Upper lobe of right lung (tissue), 1 donor: ENCODE measurements around the gene MRPL27. TPM values are rescaled to one million over a fixed set of nuclear protein-coding genes. Genes with fewer than 3 reads are reported as not detected.
A peak's percentile ranks its signal among the peaks of the same experiment; 100 is the strongest.

Experiments
- ATAC-seq: fragments of 200-7000 bp; cut with Tn5 transposase; one replicate; pipeline ENCODE4 v1.9.1; 2020; ENCODE audit warnings: mild to moderate bottlenecking, moderate library complexity
- DNase-seq: peaks from one replicate; pipeline ENCODE4 v3.0.0-alpha.2; 2020
- H3K27ac ChIP-seq: fragments of 200-600 bp; one replicate; pipeline ENCODE4 v1.8.0; 2022
- H3K27me3 ChIP-seq: fragments of 200-600 bp; one replicate; pipeline ENCODE4 v1.8.0; 2022; ENCODE audit warnings: mild to moderate bottlenecking
- H3K36me3 ChIP-seq: fragments of 200-600 bp; one replicate; pipeline ENCODE4 v1.8.0; 2022
- H3K4me1 ChIP-seq: fragments of 200-600 bp; one replicate; pipeline ENCODE4 v1.8.0; 2022
- H3K4me3 ChIP-seq: fragments of 200-600 bp; one replicate; pipeline ENCODE4 v1.8.0; 2022; ENCODE audit warnings: mild to moderate bottlenecking
- H3K9me3 ChIP-seq: fragments of 200-600 bp; one replicate; pipeline ENCODE4 v1.8.0; 2022
- intact Hi-C: fragments of 100-400 bp; cut with DNase I; formaldehyde crosslinking; loops from one replicate; pipeline ENCODE4 v1.11.0; 2022
- total RNA-seq: library from RNA; stranded (reverse); fragmentation: NEBNext Ultra II Directional; extraction: Animal tissue kit (Norgen Biotek cat#: 25700); gene quantifications from one replicate; pipeline ENCODE4 v1.2.1, GENCODE V29; 2021
- TF ChIP-seq, protein P1 (sequence below): fragments of 200-600 bp; IDR thresholded peaks from one replicate; pipeline ENCODE4 v1.8.0; 2022; ENCODE audit warnings: antibody characterized with exemption
- donor health status: DM: no; HTN: yes; CAD: no; lungs with severe emphysema.

Gene MRPL27
- total RNA-seq, 1 donor from 2014 or later, result 47.1 TPM

DNA sequence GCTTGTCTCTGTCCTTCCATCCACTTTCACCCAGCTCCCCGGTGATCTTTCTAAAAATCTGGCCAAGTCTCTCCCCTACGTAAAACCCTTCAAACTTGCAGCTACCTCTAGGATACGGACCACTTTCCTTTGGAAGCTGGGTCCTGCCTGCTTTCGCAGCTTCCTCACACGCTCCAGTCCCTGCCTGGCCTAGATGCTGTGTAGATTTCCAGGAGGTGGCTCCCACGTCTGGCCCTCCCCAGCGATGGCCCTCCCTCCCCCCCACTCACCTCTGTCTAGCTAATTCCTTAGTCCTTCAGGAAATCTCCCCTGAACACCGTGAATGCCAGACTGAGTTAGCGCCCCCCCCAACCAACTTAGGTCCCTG is 24.9 kb upstream of the MRPL27 start:
- Histone ChIP-seq H3K27ac (no peak overlapping the region), H3K36me3 (peaks cover 23% of the 10 kb centered on the region), H3K27me3 (no peaks in the 10 kb centered on the region), H3K4me3 (peak overlapping the region; percentile 99), H3K9me3 (no peaks in the 10 kb centered on the region), H3K4me1 (peaks cover 23% of the 10 kb centered on the region)
- intact Hi-C loops, result no loop called here
- TF ChIP-seq, protein P1, sequence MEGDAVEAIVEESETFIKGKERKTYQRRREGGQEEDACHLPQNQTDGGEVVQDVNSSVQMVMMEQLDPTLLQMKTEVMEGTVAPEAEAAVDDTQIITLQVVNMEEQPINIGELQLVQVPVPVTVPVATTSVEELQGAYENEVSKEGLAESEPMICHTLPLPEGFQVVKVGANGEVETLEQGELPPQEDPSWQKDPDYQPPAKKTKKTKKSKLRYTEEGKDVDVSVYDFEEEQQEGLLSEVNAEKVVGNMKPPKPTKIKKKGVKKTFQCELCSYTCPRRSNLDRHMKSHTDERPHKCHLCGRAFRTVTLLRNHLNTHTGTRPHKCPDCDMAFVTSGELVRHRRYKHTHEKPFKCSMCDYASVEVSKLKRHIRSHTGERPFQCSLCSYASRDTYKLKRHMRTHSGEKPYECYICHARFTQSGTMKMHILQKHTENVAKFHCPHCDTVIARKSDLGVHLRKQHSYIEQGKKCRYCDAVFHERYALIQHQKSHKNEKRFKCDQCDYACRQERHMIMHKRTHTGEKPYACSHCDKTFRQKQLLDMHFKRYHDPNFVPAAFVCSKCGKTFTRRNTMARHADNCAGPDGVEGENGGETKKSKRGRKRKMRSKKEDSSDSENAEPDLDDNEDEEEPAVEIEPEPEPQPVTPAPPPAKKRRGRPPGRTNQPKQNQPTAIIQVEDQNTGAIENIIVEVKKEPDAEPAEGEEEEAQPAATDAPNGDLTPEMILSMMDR, result no peak
- ATAC-seq, result no peak
- no peak for DNase-seq

DNA sequence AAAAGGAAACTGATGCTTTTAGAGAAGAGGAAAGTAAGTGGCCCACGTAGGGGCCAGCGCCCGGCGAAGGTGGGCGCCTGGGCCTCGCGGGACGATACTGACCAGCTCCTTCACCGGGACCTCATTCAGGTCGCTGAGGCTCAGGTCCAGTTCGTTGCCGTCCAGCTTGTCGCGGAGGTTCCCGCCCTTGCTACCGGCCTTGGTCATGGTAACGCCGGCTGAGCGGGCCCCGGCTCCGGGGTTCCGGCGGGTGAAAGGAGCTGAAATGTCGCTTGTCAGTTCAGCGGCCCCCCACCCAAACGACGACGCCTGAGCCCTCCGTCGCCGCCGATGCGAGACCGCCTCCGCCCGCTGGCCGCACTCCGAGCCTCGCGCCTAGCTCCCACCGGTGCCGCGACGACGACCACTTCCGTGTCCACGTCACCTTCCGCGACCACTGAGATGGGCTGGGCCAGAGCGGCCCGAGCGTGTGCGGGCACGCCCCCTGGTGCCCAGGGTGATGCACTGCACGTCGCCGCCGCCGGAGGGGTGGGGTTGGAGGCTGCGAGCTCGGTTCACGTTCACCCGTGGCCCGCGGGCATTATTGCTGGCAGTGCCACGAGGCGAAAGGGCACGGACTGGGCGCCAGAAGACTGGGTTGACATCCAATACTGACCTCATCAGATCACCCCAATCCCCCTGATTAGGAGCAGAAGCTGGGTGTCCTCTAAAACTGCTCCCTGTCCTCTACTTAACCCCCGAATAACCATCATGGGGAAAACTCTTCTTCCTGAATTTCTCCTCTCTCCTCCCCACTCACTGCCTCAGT is 24.3 kb upstream of the MRPL27 start, which contains the start of gene LRRC59:
Gene LRRC59, minus strand, starts transcription at position 413 of the 808 bp plus-strand sequence. Its CDS starts 206 bp downstream, at position 207.
- TF ChIP-seq, protein P1, result peak; percentile 94
- peak within 1 kb of the TSS; percentile 94 for H3K27ac ChIP-seq
- peak within 1 kb of the TSS; percentile 99 for H3K4me3 ChIP-seq
- peaks cover 28% of the 10 kb centered on the region for H3K36me3 ChIP-seq
- peaks cover 23% of the 10 kb centered on the region for H3K4me1 ChIP-seq
- H3K9me3 ChIP-seq, result no peaks in the 10 kb centered on the region
- DNase-seq (peak; percentile 95), ATAC-seq (peak; percentile 100)
- intact Hi-C loops, result no loop called here
- no peaks in the 10 kb centered on the region for H3K27me3 ChIP-seq

DNA sequence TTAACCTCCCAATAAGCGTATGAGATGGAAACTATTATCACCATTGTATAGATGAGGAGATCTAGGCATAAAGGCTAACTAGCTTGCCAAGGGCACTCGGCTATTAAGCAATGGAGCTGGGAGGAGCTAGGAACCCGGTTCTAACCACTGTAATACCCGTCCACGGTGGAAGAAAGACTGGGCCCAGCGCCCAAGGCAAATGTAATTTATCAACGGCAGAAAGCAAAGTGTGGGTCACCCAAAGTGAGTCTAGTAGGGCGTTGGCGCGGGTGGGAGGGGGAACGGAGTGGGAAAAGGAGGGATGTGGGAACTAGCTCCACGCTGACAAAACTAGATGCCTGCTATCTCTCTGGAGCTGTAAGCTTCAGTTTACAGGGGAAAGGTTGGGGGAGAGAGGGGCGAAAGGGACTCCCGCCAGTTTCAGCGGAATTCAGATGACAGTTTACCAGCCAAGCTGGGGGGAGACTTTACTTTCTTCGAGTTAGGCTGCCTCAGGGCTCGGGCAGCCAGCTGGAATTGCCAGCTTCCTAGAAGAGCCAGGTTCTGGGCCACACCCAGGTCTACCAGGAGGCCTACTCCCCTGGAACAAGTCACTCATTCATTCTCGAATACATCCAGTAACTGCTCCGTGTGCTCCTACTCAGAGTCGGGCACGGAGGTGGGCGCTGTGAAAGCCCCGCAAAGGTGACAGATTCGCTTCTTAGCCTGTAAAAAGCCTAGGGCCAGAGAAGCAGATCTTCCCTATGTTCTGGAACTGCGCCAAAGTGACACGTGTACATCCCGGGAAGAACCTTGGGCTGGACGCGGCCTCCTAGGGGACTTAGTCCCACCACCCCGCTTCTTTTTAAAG is 23.5 kb upstream of the MRPL27 start:
- H3K27me3 ChIP-seq, result no peaks in the 10 kb centered on the region
- peak overlapping the region; percentile 99 for H3K4me3 ChIP-seq
- DNase-seq, result peak; percentile 76
- H3K4me1 ChIP-seq, result peaks cover 23% of the 10 kb centered on the region
- intact Hi-C loops, result no loop called here
- H3K27ac ChIP-seq, result peak overlapping the region; percentile 94
- TF ChIP-seq, protein P1, result no peak
- no peaks in the 10 kb centered on the region for H3K9me3 ChIP-seq
- peaks cover 37% of the 10 kb centered on the region for H3K36me3 ChIP-seq
- peak; percentile 63 for ATAC-seq

DNA sequence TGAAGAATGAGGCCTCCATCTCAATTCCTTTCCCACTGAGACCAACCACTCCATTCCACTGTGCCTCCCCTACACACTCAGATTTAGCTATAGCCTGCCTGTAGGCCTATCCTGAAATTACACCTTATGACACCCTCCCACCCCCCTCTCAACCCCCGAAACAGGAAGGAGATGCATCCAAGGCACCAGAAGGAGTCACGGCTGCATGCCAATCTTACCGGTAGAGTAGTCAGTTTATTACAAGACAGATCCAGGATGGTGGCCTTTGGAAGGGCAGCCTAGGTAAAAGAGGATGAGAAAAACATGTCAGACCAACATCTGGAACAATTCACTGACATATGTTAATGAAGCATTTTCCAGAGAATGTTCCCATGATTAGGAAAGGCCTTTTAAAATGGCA is 21.7 kb upstream of the MRPL27 start:
- H3K36me3 ChIP-seq, result peaks cover 54% of the 10 kb centered on the region
- TF ChIP-seq, protein P1, result no peak
- peaks cover 23% of the 10 kb centered on the region for H3K4me1 ChIP-seq
- no peak overlapping the region for H3K4me3 ChIP-seq
- DNase-seq (no peak), ATAC-seq (no peak)
- no peaks in the 10 kb centered on the region for H3K27me3 ChIP-seq
- intact Hi-C loops, result no loop called here
- H3K9me3 ChIP-seq, result no peaks in the 10 kb centered on the region
- H3K27ac ChIP-seq, result no peak overlapping the region

DNA sequence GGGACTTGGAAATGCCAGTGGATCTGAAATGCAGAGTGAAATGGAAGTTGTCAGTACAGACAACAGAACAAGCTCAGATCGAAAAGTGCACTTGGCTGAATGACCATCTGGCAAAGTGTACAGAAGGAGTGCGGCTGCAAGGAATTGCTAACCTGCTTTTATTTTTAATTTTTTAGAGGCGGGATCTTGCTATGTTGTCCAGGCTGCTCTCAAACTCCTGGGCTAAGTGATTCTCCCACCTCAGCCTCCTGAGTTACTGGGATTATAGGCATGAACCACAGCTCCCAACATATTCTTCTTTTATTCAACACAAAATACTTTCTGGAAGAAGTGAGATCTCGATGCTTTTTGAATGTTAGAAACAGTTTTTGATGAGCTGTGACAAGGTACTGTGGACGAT is 20.7 kb upstream of the MRPL27 start:
- intact Hi-C loops, result no loop called here
- H3K27me3 ChIP-seq, result no peaks in the 10 kb centered on the region
- no peaks in the 10 kb centered on the region for H3K9me3 ChIP-seq
- TF ChIP-seq, protein P1, result no peak
- no peak for ATAC-seq
- no peak overlapping the region for H3K4me3 ChIP-seq
- H3K36me3 ChIP-seq, result peaks cover 65% of the 10 kb centered on the region
- H3K27ac ChIP-seq, result no peak overlapping the region
- peaks cover 23% of the 10 kb centered on the region for H3K4me1 ChIP-seq
- DNase-seq, result no peak
